Mammary epithelial cell (primary cell): ENCODE measurements around the gene KANSL2.

Experiments used
- CTCF ChIP-seq, 2 donors: IDR thresholded peaks in 1 of 2; conservative IDR thresholded peaks in 1 of 2; 2 replicates each; pipeline ENCODE4 v1.5.1; 2011 to 2012; ENCODE audit warnings: inconsistent platforms in 2 of 2, low read length in 2 of 2, mild to moderate bottlenecking in 2 of 2, control low read depth in 1 of 2, low read depth in 1 of 2; ENCODE audit not compliant: insufficient read depth in 1 of 2; ENCODE audit errors: extremely low read depth in 1 of 2
- EZH2 ChIP-seq: IDR thresholded peaks from 2 replicates; pipeline ENCODE4 v1.6.1; 2012; ENCODE audit warnings: low read length, inconsistent platforms, borderline replicate concordance

- TF ChIP-seq CTCF (conservative IDR thresholded peaks at IDR 0.05 in 1 of 2, IDR thresholded peaks at IDR 0.05 in 1 of 2; ENCODE audit: extremely low read depth in 1 of 2, insufficient read depth in 1 of 2, low read depth in 1 of 2, low read length in 2 of 2) (no peak), EZH2 (no peak)
Measured at GRCh38 chr12:48680861-48681260, 1.2 kb downstream of the KANSL2 start.
